Gastroesophageal sphincter (tissue), 3 donors: ENCODE measurements around the gene IFI27L2.

ENCODE experiments used
- EP300 ChIP-seq: sonication (generic); formaldehyde crosslinking; IDR thresholded peaks from one replicate; pipeline ENCODE4 v1.6.1; 2017; ENCODE audit warnings: antibody characterized with exemption, mild to moderate bottlenecking
- POLR2A ChIP-seq, 2 donors: fragments of 450-650 bp; IDR thresholded peaks; one replicate each; pipeline ENCODE4 v1.6.1; 2017; ENCODE audit warnings: antibody characterized with exemption in 2 of 2, mild to moderate bottlenecking in 2 of 2, moderate library complexity in 1 of 2
- POLR2AphosphoS5 ChIP-seq: sonication (generic); formaldehyde crosslinking; IDR thresholded peaks from one replicate; pipeline ENCODE4 v1.6.1; 2017; ENCODE audit warnings: antibody characterized with exemption
- TF ChIP-seq, protein P1 (sequence below), 4 experiments: fragments of 200-600 bp in 2 of 4; fragments of 450-650 bp in 2 of 4; sonication (generic) in 1 of 4; IDR thresholded peaks; one replicate each; pipeline ENCODE4 v1.5.1; 2017 to 2019; ENCODE audit warnings: antibody characterized with exemption in 4 of 4, mild to moderate bottlenecking in 2 of 4, moderate library complexity in 2 of 4

DNA sequence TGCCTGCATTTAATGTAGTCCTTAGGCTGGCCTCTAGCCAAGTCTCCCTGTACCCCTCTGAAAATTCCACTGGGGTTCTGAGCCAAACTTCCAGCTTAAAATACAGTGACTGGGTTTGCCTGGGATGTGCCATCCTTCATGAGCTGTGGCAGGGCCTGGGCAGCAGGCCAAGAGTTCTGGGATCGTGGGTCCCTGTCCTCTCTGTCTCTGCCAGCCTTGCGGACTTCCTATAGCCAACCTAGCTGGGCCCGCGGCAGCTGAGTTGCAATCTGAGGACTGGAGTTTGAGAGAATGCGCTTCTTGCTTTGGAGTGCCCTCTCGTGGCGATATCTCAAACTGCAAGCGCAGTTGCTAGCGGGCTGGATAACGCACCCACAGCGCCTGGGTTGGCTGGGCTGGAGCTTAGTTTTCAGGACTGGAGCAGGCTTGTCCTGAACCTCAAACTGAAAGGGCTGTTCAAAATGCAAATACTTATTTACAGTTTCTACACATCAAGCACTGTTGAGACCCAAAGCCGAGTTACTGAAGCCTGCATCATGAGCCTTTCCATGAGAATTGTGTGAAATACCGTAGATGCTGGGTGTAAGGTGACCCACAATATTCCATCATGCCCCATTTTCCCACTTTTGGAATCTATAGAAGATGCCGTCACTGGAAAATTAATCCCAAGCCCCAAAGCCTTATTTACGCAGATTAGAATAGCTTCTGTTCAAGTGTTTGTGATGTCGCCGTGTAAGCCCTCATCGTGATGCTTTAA, 7.3 kb upstream of the IFI27L2 start:
- TF ChIP-seq, protein P1, sequence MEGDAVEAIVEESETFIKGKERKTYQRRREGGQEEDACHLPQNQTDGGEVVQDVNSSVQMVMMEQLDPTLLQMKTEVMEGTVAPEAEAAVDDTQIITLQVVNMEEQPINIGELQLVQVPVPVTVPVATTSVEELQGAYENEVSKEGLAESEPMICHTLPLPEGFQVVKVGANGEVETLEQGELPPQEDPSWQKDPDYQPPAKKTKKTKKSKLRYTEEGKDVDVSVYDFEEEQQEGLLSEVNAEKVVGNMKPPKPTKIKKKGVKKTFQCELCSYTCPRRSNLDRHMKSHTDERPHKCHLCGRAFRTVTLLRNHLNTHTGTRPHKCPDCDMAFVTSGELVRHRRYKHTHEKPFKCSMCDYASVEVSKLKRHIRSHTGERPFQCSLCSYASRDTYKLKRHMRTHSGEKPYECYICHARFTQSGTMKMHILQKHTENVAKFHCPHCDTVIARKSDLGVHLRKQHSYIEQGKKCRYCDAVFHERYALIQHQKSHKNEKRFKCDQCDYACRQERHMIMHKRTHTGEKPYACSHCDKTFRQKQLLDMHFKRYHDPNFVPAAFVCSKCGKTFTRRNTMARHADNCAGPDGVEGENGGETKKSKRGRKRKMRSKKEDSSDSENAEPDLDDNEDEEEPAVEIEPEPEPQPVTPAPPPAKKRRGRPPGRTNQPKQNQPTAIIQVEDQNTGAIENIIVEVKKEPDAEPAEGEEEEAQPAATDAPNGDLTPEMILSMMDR (IDR thresholded peaks at IDR 0.05) = peak; percentile 92 to 98 (median 94)
- no peak for TF ChIP-seq EP300
- TF ChIP-seq POLR2A (IDR thresholded peaks at IDR 0.05) = no peak
- no peak for TF ChIP-seq POLR2AphosphoS5
